OCI-LY7 (cell line): ENCODE results near the gene JAKMIP3. TPM values are rescaled to one million over a fixed set of nuclear protein-coding genes. Genes with fewer than 3 reads are reported as not detected.

Experiments
- BruUV-seq: library from RNA; stranded (reverse); fragments of 400-500 nt; replicated peaks from 2 replicates; lab custom pipeline; 2021; lab: Mats Ljungman, UMichigan
- CTCF ChIA-PET: fragments of 300-600 bp; sonication (Branson Sonifier 250); formaldehyde crosslinking; loops from one replicate; lab custom pipeline; 2022; ENCODE audit warnings: antibody characterized with exemption; ENCODE audit not compliant: unreplicated experiment; lab: Charles Lee
- POLR2A ChIA-PET: fragments of 300-600 bp; sonication (Branson Sonifier 250); formaldehyde crosslinking; loops from one replicate; lab custom pipeline; 2022; ENCODE audit warnings: antibody characterized with exemption; lab: Charles Lee
- DNase-seq: peaks from one replicate; pipeline ENCODE4 v3.0.0-alpha.2; 2015; ENCODE audit warnings: low spot score
- H2AFZ ChIP-seq: fragments of 200-600 bp; sonication (generic), shearing (Covaris generic); 2 replicates; pipeline ENCODE4 v1.6.1; 2014; ENCODE audit warnings: mild to moderate bottlenecking, antibody characterized with exemption, low read length, moderate library complexity
- H3K27ac ChIP-seq: fragments of 200-600 bp; sonication (generic); 2 replicates; pipeline ENCODE4 v1.5.1; 2014; ENCODE audit warnings: mixed run types, low read depth, mild to moderate bottlenecking, moderate library complexity, low read length, inconsistent platforms; ENCODE audit not compliant: poor library complexity, severe bottlenecking
- H3K36me3 ChIP-seq: fragments of 200-600 bp; sonication (generic); 2 replicates; pipeline ENCODE4 v1.6.1; 2014; ENCODE audit warnings: mild to moderate bottlenecking, antibody characterized with exemption, low read length, moderate library complexity, mixed read lengths; ENCODE audit not compliant: insufficient read depth
- H3K4me1 ChIP-seq: fragments of 200-600 bp; sonication (generic); 2 replicates; pipeline ENCODE4 v1.5.1; 2014; ENCODE audit warnings: mild to moderate bottlenecking, low read length; ENCODE audit not compliant: insufficient read depth, poor library complexity, severe bottlenecking
- H3K4me2 ChIP-seq: fragments of 200-600 bp; sonication (generic); 2 replicates; pipeline ENCODE4 v1.6.1; 2014; ENCODE audit warnings: mild to moderate bottlenecking, low read length
- H3K4me3 ChIP-seq: fragments of 200-600 bp; sonication (generic); 2 replicates; pipeline ENCODE4 v1.5.1; 2014; ENCODE audit warnings: mild to moderate bottlenecking, low read depth, low read length; ENCODE audit not compliant: poor library complexity, severe bottlenecking
- H3K79me2 ChIP-seq: fragments of 200-600 bp; sonication (generic); 2 replicates; pipeline ENCODE4 v1.6.1; 2016; ENCODE audit warnings: low read depth, mild to moderate bottlenecking, low read length, moderate library complexity, mixed read lengths; ENCODE audit not compliant: insufficient read depth
- H3K9me2 ChIP-seq: fragments of 200-600 bp; sonication (generic); 2 replicates; pipeline ENCODE4 v1.6.1; 2016; ENCODE audit warnings: mild to moderate bottlenecking, low read length, mixed read lengths; ENCODE audit not compliant: insufficient read depth
- H3K9me3 ChIP-seq: fragments of 200-600 bp; sonication (generic); 2 replicates; pipeline ENCODE4 v1.6.1; 2014; ENCODE audit warnings: mild to moderate bottlenecking, mixed run types, low read length, mixed read lengths
- H4K20me1 ChIP-seq: fragments of 200-600 bp; sonication (generic); 2 replicates; pipeline ENCODE4 v1.6.1; 2014; ENCODE audit warnings: mild to moderate bottlenecking, antibody characterized with exemption, low read length, moderate library complexity, mixed read lengths; ENCODE audit not compliant: insufficient read depth
- EZH2phosphoT487 ChIP-seq: fragments of 200-600 bp; sonication (generic); IDR thresholded peaks from 2 replicates; pipeline ENCODE4 v1.6.1; 2018; ENCODE audit warnings: low read depth, borderline replicate concordance, mild to moderate bottlenecking, mixed run types, antibody characterized with exemption, low read length, moderate library complexity, mixed read lengths
- intact Hi-C: fragments of 100-400 bp; cut with micrococcal nuclease; formaldehyde crosslinking; loops from one replicate; pipeline ENCODE4 v1.10.0; 2022; ENCODE audit not compliant: unreplicated experiment
- total RNA-seq, 2 experiments: library from RNA; depleted of rRNA in 1 of 2; stranded (reverse); fragments of >200 nt in 1 of 2; shearing (Covaris generic) in 1 of 2; gene quantifications; 2 replicates each; pipeline ENCODE4 v1.2.3, GENCODE V29; 2014 to 2022
- TF ChIP-seq, protein P1 (sequence below): fragments of 200-600 bp; sonication (generic); conservative IDR thresholded peaks from 2 replicates; pipeline ENCODE4 v1.5.1; 2014; ENCODE audit warnings: mild to moderate bottlenecking, antibody characterized with exemption, low read length, moderate library complexity, mixed read lengths

JAKMIP3 gene
- total RNA-seq, 2 experiments from 2014 or later, result 0.54 to 0.89 TPM

- no peaks in the 10 kb centered on the region for H3K9me2 ChIP-seq
- POLR2A ChIA-PET, result no interaction called here
- no peaks in the 10 kb centered on the region for H3K79me2 ChIP-seq
- no TSS peak for BruUV-seq
- H3K4me3 ChIP-seq, result no peak overlapping the region
- H3K9me3 ChIP-seq, result no peaks in the 10 kb centered on the region
- H3K27ac ChIP-seq, result no peak overlapping the region
- no peak overlapping the region for H2AFZ ChIP-seq
- H4K20me1 ChIP-seq, result no peaks in the 10 kb centered on the region
- no peaks in the 10 kb centered on the region for H3K36me3 ChIP-seq
- no peak overlapping the region for H3K4me2 ChIP-seq
- CTCF ChIA-PET, result no interaction called here
- DNase-seq, result no peak
- H3K4me1 ChIP-seq, result no peaks in the 10 kb centered on the region
- no peak for TF ChIP-seq EZH2phosphoT487
- TF ChIP-seq, protein P1, sequence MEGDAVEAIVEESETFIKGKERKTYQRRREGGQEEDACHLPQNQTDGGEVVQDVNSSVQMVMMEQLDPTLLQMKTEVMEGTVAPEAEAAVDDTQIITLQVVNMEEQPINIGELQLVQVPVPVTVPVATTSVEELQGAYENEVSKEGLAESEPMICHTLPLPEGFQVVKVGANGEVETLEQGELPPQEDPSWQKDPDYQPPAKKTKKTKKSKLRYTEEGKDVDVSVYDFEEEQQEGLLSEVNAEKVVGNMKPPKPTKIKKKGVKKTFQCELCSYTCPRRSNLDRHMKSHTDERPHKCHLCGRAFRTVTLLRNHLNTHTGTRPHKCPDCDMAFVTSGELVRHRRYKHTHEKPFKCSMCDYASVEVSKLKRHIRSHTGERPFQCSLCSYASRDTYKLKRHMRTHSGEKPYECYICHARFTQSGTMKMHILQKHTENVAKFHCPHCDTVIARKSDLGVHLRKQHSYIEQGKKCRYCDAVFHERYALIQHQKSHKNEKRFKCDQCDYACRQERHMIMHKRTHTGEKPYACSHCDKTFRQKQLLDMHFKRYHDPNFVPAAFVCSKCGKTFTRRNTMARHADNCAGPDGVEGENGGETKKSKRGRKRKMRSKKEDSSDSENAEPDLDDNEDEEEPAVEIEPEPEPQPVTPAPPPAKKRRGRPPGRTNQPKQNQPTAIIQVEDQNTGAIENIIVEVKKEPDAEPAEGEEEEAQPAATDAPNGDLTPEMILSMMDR, result no peak
- intact Hi-C loops, result no loop called here
Measured at GRCh38 chr10:132027423-132027983, 38.2 kb upstream of the JAKMIP3 start.

GRCh38 chr10:132028706-132029105, 37.0 kb upstream of the JAKMIP3 start:
- H3K4me3 ChIP-seq, result no peak overlapping the region
- POLR2A ChIA-PET, result no interaction called here
- H3K9me2 ChIP-seq, result no peaks in the 10 kb centered on the region
- BruUV-seq, result no TSS peak
- H3K79me2 ChIP-seq, result no peaks in the 10 kb centered on the region
- no peak overlapping the region for H3K4me2 ChIP-seq
- H4K20me1 ChIP-seq, result no peaks in the 10 kb centered on the region
- no peaks in the 10 kb centered on the region for H3K36me3 ChIP-seq
- CTCF ChIA-PET, result no interaction called here
- no peaks in the 10 kb centered on the region for H3K9me3 ChIP-seq
- DNase-seq, result no peak
- H3K4me1 ChIP-seq, result no peaks in the 10 kb centered on the region
- intact Hi-C loops, result no loop called here
- no peak overlapping the region for H2AFZ ChIP-seq
- no peak for TF ChIP-seq EZH2phosphoT487
- TF ChIP-seq, protein P1, result no peak
- H3K27ac ChIP-seq, result no peak overlapping the region

DNA sequence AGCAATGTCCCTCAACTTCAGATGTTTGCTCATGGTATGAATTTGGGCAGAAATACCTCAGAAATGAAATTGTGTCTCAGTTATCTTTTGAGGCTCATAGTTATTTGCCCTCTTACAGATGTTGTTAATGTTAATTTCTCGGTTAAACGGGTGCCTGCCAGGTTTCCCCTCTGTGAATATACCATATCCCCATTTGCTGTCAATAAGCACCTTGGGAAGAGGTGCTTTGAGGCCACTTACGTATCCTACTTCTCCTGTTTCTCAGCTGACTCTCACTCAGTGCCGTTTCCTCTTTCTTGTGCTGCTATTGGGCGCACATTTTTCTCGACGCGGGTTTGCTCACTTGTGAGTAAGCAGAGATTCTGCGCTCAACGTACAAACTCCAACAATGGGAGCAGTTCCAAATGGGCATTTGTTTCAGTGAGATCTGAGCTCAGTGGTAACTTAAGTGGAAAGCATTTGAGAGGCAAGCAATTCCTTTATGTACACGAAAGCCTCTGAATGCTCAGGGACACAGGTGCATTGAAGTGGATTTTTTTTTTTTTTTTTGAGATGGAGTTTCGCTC, 34.8 kb upstream of the JAKMIP3 start:
- H3K4me3 ChIP-seq, result no peak overlapping the region
- DNase-seq, result no peak
- H3K9me3 ChIP-seq, result no peaks in the 10 kb centered on the region
- intact Hi-C loops, result no loop called here
- no peaks in the 10 kb centered on the region for H4K20me1 ChIP-seq
- no peak for TF ChIP-seq EZH2phosphoT487
- TF ChIP-seq, protein P1, result no peak
- no peaks in the 10 kb centered on the region for H3K36me3 ChIP-seq
- H3K79me2 ChIP-seq, result no peaks in the 10 kb centered on the region
- CTCF ChIA-PET, result no interaction called here
- H3K9me2 ChIP-seq, result no peaks in the 10 kb centered on the region
- no peak overlapping the region for H3K4me2 ChIP-seq
- H3K27ac ChIP-seq, result no peak overlapping the region
- H2AFZ ChIP-seq, result no peak overlapping the region
- POLR2A ChIA-PET, result interaction anchor here (0.7 kb wide), 1 partner anchor 79 kb away, joined by 4 read pairs; no protein-coding TSS in a partner anchor
- no TSS peak for BruUV-seq
- H3K4me1 ChIP-seq, result no peaks in the 10 kb centered on the region
